ENCODE measurements around the gene KIAA1328.

- TF ChIP-seq CTCF (IDR thresholded peaks at IDR 0.05) (no peak), POLR2A (IDR thresholded peaks at IDR 0.05) (no peak)
Measured at GRCh38 chr18:37249895-37250618, 421.1 kb downstream of the KIAA1328 start.

All from heart left ventricle (tissue), 13 donors.